HepG2 (cell line): ENCODE measurements around the gene CYSRT1. TPM values are rescaled to one million over a fixed set of nuclear protein-coding genes. Genes with fewer than 3 reads are reported as not detected.

Source experiments
- ATAC-seq: fragments of 200-7000 bp; cut with Tn5 transposase; 3 replicates; pipeline ENCODE4 v1.9.1; 2020; ENCODE audit warnings: mild to moderate bottlenecking, moderate library complexity
- BruUV-seq: library from RNA; stranded (reverse); fragments of 400-500 nt; replicated peaks from 2 replicates; lab custom pipeline; 2021; lab: Mats Ljungman, UMichigan
- CTCF ChIA-PET: fragments of 300-600 bp; formaldehyde crosslinking; extraction: SDS; loops from one replicate; lab custom pipeline; 2021; ENCODE audit warnings: low total read pairs, inconsistent platforms, low intra/inter-chr PET ratio; lab: Yijun Ruan, JAX
- POLR2A ChIA-PET: fragments of 350-600 bp; sonication (Branson Sonifier 250); formaldehyde crosslinking; loops from one replicate; lab custom pipeline; 2020; ENCODE audit warnings: antibody characterized with exemption, inconsistent platforms; lab: Yijun Ruan, JAX
- DNase-seq: peaks from one replicate; pipeline ENCODE4 v3.0.0-alpha.2; 2015; ENCODE audit warnings: low spot score
- FAIRE-seq: peaks from 3 replicates; lab custom pipeline; 2011; peaks lifted over from hg19 to GRCh38; lab: Jason Lieb, UNC
- H2AFZ ChIP-seq: one replicate; pipeline ENCODE4 v1.6.1; 2011; ENCODE audit warnings: low read length, inconsistent platforms
- H3K27ac ChIP-seq: fragments of 300-600 bp; 3 replicates; pipeline ENCODE4 v1.8.0; 2011; ENCODE audit warnings: mixed run types, mild to moderate bottlenecking, mixed read lengths, low read length, inconsistent platforms; ENCODE audit not compliant: insufficient read depth; ENCODE audit errors: extremely low read length
- H3K27me3 ChIP-seq, 2 experiments: fragments of 200-600 bp in 1 of 2; 2 replicates in 1 of 2; 3 replicates in 1 of 2; pipeline versions ENCODE4 v1.6.0 to v1.8.0; 2011; ENCODE audit warnings: low read length in 2 of 2, mild to moderate bottlenecking in 2 of 2, moderate library complexity in 2 of 2, inconsistent platforms in 1 of 2; ENCODE audit not compliant: insufficient read depth in 2 of 2, control insufficient read depth in 1 of 2
- H3K36me3 ChIP-seq, 2 experiments: fragments of 200-600 bp in 1 of 2; replicated peaks in 1 of 2; 2 replicates in 1 of 2; 3 replicates in 1 of 2; pipeline versions ENCODE4 v1.5.1 to v1.8.0; 2011; ENCODE audit warnings: low read length in 2 of 2, inconsistent platforms in 1 of 2; ENCODE audit not compliant: insufficient read depth in 2 of 2, control insufficient read depth in 1 of 2
- H3K4me1 ChIP-seq: 2 replicates; pipeline ENCODE4 v1.5.1; 2012; ENCODE audit warnings: low read length, inconsistent platforms; ENCODE audit not compliant: insufficient read depth
- H3K4me2 ChIP-seq: 2 replicates; pipeline ENCODE4 v1.6.0; 2011; ENCODE audit warnings: low read depth, low read length, inconsistent platforms
- H3K4me3 ChIP-seq, 3 experiments: fragments of 200-600 bp in 1 of 3; sonication (generic), shearing (Covaris generic) in 1 of 3; replicated peaks in 1 of 3; 2 replicates each; pipeline ENCODE4 v1.5.1; 2011 to 2016; ENCODE audit warnings: low read length in 3 of 3, inconsistent platforms in 2 of 3, low read depth in 2 of 3, mild to moderate bottlenecking in 2 of 3, control low read depth in 1 of 3, mixed read lengths in 1 of 3; ENCODE audit not compliant: insufficient read depth in 1 of 3
- H3K79me2 ChIP-seq: one replicate; pipeline ENCODE4 v1.6.1; 2011; ENCODE audit warnings: low read length, inconsistent platforms; ENCODE audit not compliant: insufficient read depth
- H3K9ac ChIP-seq: 2 replicates; pipeline ENCODE4 v1.6.0; 2011; ENCODE audit warnings: mild to moderate bottlenecking, low read depth, low read length, inconsistent platforms; ENCODE audit not compliant: insufficient read depth
- H3K9me3 ChIP-seq: 2 replicates; pipeline ENCODE4 v1.5.1; 2012; ENCODE audit warnings: mild to moderate bottlenecking, low read length
- H4K20me1 ChIP-seq: 2 replicates; pipeline ENCODE4 v1.6.0; 2011; ENCODE audit warnings: inconsistent platforms, mild to moderate bottlenecking, low read length, moderate library complexity; ENCODE audit not compliant: insufficient read depth
- ATM ChIP-seq: fragments of 450-650 bp; IDR thresholded peaks from 2 replicates; pipeline ENCODE4 v1.7.1; 2017; ENCODE audit warnings: mild to moderate bottlenecking, borderline replicate concordance
- HNRNPLL ChIP-seq: fragments of 200-400 bp; formaldehyde crosslinking; IDR thresholded peaks from 2 replicates; pipeline ENCODE4 v1.6.1; 2017; ENCODE audit warnings: mild to moderate bottlenecking, low read depth, low read length; ENCODE audit not compliant: poor library complexity, severe bottlenecking
- JDP2 ChIP-seq: sonication (generic); formaldehyde crosslinking; IDR thresholded peaks from 2 replicates; pipeline ENCODE4 v1.8.1; 2022; ENCODE audit warnings: missing genetic modification reagents, borderline replicate concordance
- KLF12 ChIP-seq: sonication (generic); formaldehyde crosslinking; IDR thresholded peaks from 2 replicates; pipeline ENCODE4 v1.4.0; 2020; ENCODE audit warnings: missing genetic modification reagents, borderline replicate concordance
- RAD51 ChIP-seq: fragments of 450-650 bp; IDR thresholded peaks from 2 replicates; pipeline ENCODE4 v1.6.1; 2016; ENCODE audit warnings: borderline replicate concordance
- RARA ChIP-seq: IDR thresholded peaks from 2 replicates; pipeline ENCODE4 v1.6.1; 2016; ENCODE audit warnings: missing genetic modification reagents, missing compliant biosample characterization
- RCOR2 ChIP-seq: IDR thresholded peaks from 2 replicates; pipeline ENCODE4 v1.6.1; 2016; ENCODE audit warnings: missing biosample characterization, missing genetic modification reagents
- REL ChIP-seq: sonication (generic); formaldehyde crosslinking; conservative IDR thresholded peaks from 2 replicates; pipeline ENCODE4 v1.8.0; 2022; ENCODE audit warnings: mild to moderate bottlenecking, missing genetic modification reagents, moderate library complexity
- SNAPC2 ChIP-seq: sonication (generic); formaldehyde crosslinking; IDR thresholded peaks from 2 replicates; pipeline ENCODE4 v1.8.1; 2022; ENCODE audit warnings: mild to moderate bottlenecking, missing genetic modification reagents
- TEAD2 ChIP-seq: sonication (generic); formaldehyde crosslinking; IDR thresholded peaks from 2 replicates; pipeline ENCODE4 v1.9.0; 2021; ENCODE audit warnings: missing genetic modification reagents
- TFDP1 ChIP-seq: IDR thresholded peaks from 2 replicates; pipeline ENCODE4 v1.6.1; 2016; ENCODE audit warnings: missing compliant biosample characterization, missing genetic modification reagents, borderline replicate concordance
- ZNF652 ChIP-seq: IDR thresholded peaks from 2 replicates; pipeline ENCODE4 v1.6.1; 2016; ENCODE audit warnings: low read depth, borderline replicate concordance
- WGBS: methylation state at CpG from one replicate; pipeline ENCODE4 v1.1.6; 2017; ENCODE audit warnings: low lambda C conversion rate; 5-methylcytosine and 5-hydroxymethylcytosine counted together
- in situ Hi-C: cut with HindIII; loops from 2 replicates; pipeline ENCODE4 v1.10.0; 2017; ENCODE audit warnings: low pct_unique_long_range_greater_than_20kb; ENCODE audit not compliant: extremely low pct_ligation_motif_present
- intact Hi-C: fragments of 100-400 bp; cut with micrococcal nuclease; formaldehyde crosslinking; loops from one replicate; pipeline ENCODE4 v1.10.0; 2022; ENCODE audit not compliant: unreplicated experiment
- polyA plus RNA-seq, 8 experiments: library from polyadenylated mRNA; depleted of rRNA in 3 of 8; stranded (reverse) in 7 of 8; unstranded in 1 of 8; fragments of >200 nt; fragmentation: Illumina TruSeq in 4 of 8; extraction: Trizol in 4 of 8; gene quantifications; 2 replicates each; pipeline versions ENCODE4 v1.2.1 to v1.2.3, GENCODE V29; 2011 to 2016; ENCODE audit warnings: low read depth in 4 of 8, missing spikeins in 1 of 8, mixed read lengths in 1 of 8; ENCODE audit not compliant: insufficient read depth in 1 of 8
- total RNA-seq, 5 experiments: library from RNA; depleted of rRNA; stranded (reverse); fragments of >200 nt; fragmentation: Illumina TruSeq; extraction: Trizol; gene quantifications; 2 replicates each; pipeline ENCODE4 v1.2.3, GENCODE V29; 2016; ENCODE audit warnings: low read depth in 1 of 5

Gene CYSRT1
- total and polyA plus RNA-seq, 2 of the 13 experiments (the other 11 are each of a cell fraction or from before 2014, with no cell fraction given) = 1.5 to 2.1 TPM

- Histone ChIP-seq H3K9me3 (no peaks in the 10 kb centered on the region), H3K27me3 (no peaks in the 10 kb centered on the region), H3K4me3 (no peak overlapping the region), H3K36me3 (peaks cover 27 to 35% of the 10 kb centered on the region in 2 experiments; a peak in 4 of 5 replicates), H3K4me2 (no peak overlapping the region), H3K4me1 (peaks cover 4% of the 10 kb centered on the region), H3K9ac (no peak overlapping the region), H3K27ac (no peak overlapping the region), H4K20me1 (no peaks in the 10 kb centered on the region), H3K79me2 (peaks cover 4% of the 10 kb centered on the region), H2AFZ (no peak overlapping the region)
- TF ChIP-seq KLF12 (CRISPR knock-in tag) = no peak
- no peak for TF ChIP-seq HNRNPLL
- TF ChIP-seq TEAD2 = no peak
- no peak for TF ChIP-seq RARA (CRISPR knock-in tag)
- TF ChIP-seq RCOR2 = no peak
- no peak for TF ChIP-seq ZNF652 (CRISPR knock-in tag)
- TF ChIP-seq TFDP1 (CRISPR knock-in tag) = no peak
- no peak for TF ChIP-seq REL (CRISPR knock-in tag)
- no peak for TF ChIP-seq JDP2
- no peak for TF ChIP-seq SNAPC2
- TF ChIP-seq ATM = no peak
- no peak for TF ChIP-seq RAD51
- intact Hi-C loops (no loop called here), in situ Hi-C loops (no loop called here)
- no peak for DNase-seq
- POLR2A ChIA-PET = no interaction called here
- CTCF ChIA-PET = no interaction called here
- no peak for ATAC-seq
- 96% methylated on average over 20 of the region's 22 CpGs for WGBS
- no peak for FAIRE-seq
- no TSS peak for BruUV-seq
Measured at GRCh38 chr9:137181680-137182079, 43.3 kb upstream of the CYSRT1 start.
